IPS DF 19.7 (cell line): ENCODE results near the gene HOOK1.
"Not testable (repeated sequence)": the region's sequence is repeated elsewhere in the genome, so short reads cannot be mapped to it uniquely, and the experiment has no call there.

ENCODE experiments used
- DNase-seq: peaks from one replicate; pipeline ENCODE4 v3.0.0-alpha.2; 2013; ENCODE audit warnings: low read depth, low spot score

The HOOK1 gene

GRCh38 chr1:59819566-59820438 lies 5.1 kb downstream of the HOOK1 start:
- no peak for DNase-seq

GRCh38 chr1:59827055-59827643 lies 12.4 kb downstream of the HOOK1 start:
- no peak for DNase-seq

- DNase-seq = no peak
Observed at GRCh38 chr1:59828160-59828559, 13.4 kb downstream of the HOOK1 start.

GRCh38 chr1:59831529-59831928 lies 16.8 kb downstream of the HOOK1 start:
- no peak for DNase-seq

GRCh38 chr1:59833022-59833421 lies 18.3 kb downstream of the HOOK1 start:
- no peak for DNase-seq

- DNase-seq = no peak
Observed at GRCh38 chr1:59833991-59834390, 19.2 kb downstream of the HOOK1 start.

- DNase-seq = not testable (repeated sequence)
Observed at GRCh38 chr1:59837857-59838256, 23.1 kb downstream of the HOOK1 start.

- DNase-seq = no peak
Observed at GRCh38 chr1:59845091-59845490, 30.3 kb downstream of the HOOK1 start.

- no peak for DNase-seq
Observed at GRCh38 chr1:59846209-59846894, 31.6 kb downstream of the HOOK1 start.

- DNase-seq = no peak
Observed at GRCh38 chr1:59846895-59847282, 32.1 kb downstream of the HOOK1 start.

GRCh38 chr1:59852117-59852516 lies 37.4 kb downstream of the HOOK1 start:
- no peak for DNase-seq

- not testable (repeated sequence) for DNase-seq
Observed at GRCh38 chr1:59855297-59855696, 40.5 kb downstream of the HOOK1 start.

- DNase-seq = no peak
Observed at GRCh38 chr1:59856725-59857338, 42.1 kb downstream of the HOOK1 start.

GRCh38 chr1:59857679-59858354 lies 43.1 kb downstream of the HOOK1 start:
- DNase-seq = no peak

- no peak for DNase-seq
Observed at GRCh38 chr1:59866462-59866861, 51.7 kb downstream of the HOOK1 start.

GRCh38 chr1:59871746-59872145 lies 57.0 kb downstream of the HOOK1 start:
- DNase-seq = no peak

- no peak for DNase-seq
Observed at GRCh38 chr1:59877108-59877682, 62.4 kb downstream of the HOOK1 start.

GRCh38 chr1:59878370-59878769 lies 63.6 kb downstream of the HOOK1 start:
- DNase-seq = no peak

GRCh38 chr1:59879574-59879973 lies 64.8 kb downstream of the HOOK1 start:
- no peak for DNase-seq

- DNase-seq = no peak
Observed at GRCh38 chr1:59879996-59880505, 65.3 kb downstream of the HOOK1 start.

GRCh38 chr1:59880735-59881134 lies 66.0 kb downstream of the HOOK1 start:
- DNase-seq = no peak
